Activated CD8-positive, alpha-beta memory T cell treated with anti-CD3 and anti-CD28 coated beads, Interleukin-2, amount 50 U/mL, for 24 hours (primary cell): Measurements from ENCODE around the gene SYNDIG1.

Experiments used
- DNase-seq: peaks from one replicate; pipeline ENCODE4 v3.0.0-alpha.2; 2020; ENCODE audit errors: extremely low read depth

SYNDIG1 gene

DNA sequence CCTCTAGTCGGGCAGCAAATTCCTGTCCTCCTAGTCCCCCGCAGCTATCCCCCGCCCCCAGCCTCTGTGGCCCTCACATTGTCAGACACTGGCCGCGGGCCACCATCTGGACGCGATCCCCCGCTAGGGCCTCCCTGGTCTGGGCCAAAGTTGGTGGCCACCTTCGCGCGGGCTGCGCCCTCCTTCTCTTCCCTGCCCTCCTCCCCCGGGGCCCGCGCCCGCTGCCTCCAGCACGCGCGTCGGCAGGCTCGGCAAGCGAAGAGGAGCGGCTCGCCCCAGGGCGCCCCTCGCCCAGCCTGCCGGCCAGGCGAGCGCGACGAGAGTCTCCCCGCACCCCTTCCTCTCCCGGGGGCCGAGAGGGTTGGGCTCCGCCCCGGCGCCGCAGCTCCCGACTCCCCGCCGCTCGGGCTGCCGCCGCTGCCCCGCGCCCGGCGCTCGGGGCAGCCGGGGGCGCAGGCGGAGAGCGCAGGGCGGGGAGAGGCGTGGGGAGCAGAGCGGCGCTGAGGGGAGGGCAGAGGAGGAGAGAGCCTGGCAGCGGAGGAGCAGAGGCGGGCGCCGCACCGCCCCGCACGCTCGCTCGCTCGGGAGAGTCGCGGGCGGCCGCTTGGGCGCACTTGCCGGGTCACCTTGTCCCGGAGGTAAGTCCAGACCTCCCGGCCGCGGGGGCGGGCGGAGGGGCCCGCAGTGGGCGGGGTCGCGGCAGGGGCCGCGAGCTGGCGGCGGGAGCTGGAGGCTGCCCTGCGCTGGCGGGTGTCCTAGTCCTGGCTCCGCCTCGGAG, at the start of gene SYNDIG1:
Gene SYNDIG1 (plus strand): TSS at position 514 of the 778 bp plus-strand sequence. CDS start 73,469 bp downstream, outside the sequence.
- no peak for DNase-seq

DNA sequence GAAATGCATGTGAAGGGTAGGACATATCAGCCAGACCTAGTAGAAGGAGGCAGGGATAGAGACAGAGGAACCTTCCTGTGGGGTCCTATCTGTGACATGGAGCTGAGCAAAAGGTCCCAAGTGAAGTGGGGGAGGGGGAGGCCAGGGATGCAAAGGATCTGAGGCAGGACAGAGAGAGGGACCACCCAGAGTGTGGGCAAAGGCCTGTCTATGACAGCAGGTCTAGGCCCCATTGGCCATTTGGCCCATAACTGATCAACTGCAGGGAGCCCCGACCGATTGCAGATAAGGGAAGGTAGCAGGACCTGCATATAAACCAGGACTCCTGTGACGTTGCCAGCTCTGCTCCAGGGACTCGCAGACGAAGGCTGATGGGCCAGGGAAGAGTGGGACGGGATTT, 49.6 kb upstream of the SYNDIG1 start:
- no peak for DNase-seq

- DNase-seq, result no peak
These were observed 48.9 kb upstream of the SYNDIG1 start for GRCh38 chr20:24420567-24420966.

DNA sequence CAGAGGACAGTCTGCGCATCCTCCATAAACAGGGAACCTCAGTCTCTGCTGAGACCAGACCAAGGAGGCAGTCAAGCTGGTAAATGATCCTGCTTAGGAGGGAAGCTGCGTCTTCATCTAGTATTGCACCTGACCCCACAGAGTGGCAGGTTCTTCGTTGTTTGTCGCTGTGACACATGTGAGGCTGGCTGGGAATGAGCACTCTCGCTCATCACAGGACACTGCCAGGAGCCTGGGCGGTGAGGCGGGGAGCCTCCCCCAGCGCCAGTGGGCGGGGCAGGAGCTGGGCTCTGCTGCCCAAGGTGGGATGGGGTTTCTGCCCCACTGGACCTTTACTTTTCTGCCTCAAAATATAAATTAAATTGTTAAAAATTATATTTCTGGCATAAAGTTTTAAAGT, 48.4 kb upstream of the SYNDIG1 start:
- DNase-seq, result no peak

DNA sequence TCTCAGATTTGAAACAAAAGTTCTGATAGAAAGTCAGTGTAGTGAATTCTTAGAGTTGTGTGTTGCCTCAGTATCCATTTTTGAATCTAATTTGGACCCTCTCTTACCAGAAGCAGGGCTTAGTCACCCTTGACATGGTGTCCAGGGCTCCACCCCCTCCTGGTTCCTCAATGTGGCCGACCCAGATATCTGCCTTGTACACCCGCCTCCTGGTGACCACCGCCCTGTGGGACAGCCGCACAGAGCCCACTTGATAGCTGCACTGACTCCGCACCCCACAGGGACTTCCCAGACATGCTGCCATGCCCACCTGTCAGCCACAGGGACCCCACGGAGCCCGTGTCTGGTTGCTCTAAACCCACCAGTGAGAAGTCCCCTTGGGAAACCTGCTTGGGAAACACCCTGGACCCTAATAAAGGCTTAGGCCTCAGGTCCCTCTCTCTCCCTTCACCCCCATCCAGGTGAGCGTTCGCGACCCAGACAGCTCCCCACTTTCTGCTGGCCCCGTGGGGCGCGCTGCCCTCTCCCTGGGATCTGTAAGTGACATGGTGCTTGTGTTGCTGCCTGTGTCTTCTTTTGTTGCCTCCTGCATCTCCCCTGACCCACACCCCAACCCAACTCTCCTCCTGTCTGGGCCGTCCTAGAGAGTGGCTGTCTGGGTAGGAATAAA, 47.2 kb upstream of the SYNDIG1 start:
- no peak for DNase-seq

DNA sequence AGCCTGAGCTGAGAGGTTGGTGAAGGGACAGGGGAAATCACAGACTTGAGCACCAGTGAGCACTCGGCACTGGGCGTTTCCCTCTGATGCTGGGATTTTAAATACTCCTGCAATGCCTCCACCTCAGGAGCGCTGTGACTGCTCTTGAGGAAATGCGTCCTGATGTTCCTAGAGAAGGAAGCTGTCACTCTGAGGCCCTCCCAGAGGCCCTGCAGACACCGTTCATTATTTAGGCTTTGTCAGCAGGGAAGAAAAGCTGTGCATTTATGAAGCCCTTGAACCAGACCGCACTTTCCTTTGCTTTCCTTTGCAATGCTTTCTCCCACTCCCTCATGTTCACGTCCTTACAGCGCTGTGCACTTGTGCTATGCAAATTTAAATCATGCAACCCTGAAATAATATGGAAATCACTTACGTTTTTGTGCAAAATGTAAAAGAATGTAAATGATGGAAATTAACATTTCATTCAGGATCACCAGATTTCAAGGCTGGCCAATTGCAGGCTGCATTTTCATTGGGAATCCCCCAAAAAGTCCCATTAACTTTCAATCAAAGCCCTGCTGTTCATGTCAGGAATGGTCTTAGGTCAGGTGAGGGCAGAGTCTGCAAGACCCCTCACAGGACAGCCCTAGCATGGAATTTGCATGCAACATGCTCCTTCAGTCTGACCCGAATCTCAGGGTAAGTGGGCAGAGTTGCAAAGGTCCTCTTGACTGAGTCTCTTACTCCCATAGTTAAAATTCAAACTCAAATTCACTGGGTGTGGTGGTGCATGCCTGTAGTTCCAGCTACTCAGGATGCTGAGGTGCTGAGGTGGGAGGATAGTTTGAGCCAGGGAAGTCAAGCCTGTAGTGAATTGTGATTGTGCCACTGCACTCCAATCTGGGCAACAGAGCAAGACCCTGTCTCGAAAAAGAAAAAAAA, 45.8 kb upstream of the SYNDIG1 start:
- DNase-seq, result no peak

GRCh38 chr20:24425523-24426135, 43.8 kb upstream of the SYNDIG1 start:
- no peak for DNase-seq

- no peak for DNase-seq
These were observed 38.0 kb upstream of the SYNDIG1 start for GRCh38 chr20:24431279-24432045.

DNA sequence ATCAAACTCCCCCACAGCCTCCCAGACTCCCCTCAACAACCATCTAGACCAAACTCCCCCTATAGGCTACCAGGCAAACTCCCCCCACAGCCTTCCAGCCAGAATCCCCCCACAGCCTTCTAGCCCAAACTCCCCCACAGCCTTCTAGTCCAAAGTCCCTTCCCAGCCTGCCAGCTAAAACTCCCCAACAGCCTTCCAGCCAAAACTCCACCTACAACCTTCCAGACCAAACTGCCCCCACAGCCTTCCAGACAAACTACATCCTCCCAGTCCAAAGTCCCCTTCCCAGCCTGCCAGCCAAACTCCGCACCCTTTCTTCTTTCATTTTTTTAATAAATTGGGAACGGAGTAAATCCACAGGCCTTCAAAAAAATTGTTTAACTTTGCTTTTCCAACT, 37.4 kb upstream of the SYNDIG1 start:
- no peak for DNase-seq

DNA sequence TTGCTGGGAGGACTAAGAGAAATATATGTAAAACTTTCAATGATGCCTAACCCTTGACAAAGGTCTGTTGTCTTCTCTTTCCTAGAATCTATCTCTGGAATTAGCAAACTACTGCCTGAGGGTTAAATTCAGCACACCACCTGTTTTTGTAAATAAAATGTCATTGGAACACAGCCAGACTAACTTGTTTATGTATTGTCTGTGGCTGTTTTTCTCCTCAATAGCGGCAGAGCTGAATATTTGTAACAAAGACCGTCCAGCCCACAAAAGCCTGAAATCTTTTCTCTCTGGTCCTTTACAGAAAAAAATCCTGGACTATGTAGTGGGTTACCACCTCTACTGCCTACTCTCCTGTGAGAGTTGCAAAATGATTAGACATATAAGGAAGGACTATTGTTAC, 33.3 kb upstream of the SYNDIG1 start:
- DNase-seq, result no peak

DNA sequence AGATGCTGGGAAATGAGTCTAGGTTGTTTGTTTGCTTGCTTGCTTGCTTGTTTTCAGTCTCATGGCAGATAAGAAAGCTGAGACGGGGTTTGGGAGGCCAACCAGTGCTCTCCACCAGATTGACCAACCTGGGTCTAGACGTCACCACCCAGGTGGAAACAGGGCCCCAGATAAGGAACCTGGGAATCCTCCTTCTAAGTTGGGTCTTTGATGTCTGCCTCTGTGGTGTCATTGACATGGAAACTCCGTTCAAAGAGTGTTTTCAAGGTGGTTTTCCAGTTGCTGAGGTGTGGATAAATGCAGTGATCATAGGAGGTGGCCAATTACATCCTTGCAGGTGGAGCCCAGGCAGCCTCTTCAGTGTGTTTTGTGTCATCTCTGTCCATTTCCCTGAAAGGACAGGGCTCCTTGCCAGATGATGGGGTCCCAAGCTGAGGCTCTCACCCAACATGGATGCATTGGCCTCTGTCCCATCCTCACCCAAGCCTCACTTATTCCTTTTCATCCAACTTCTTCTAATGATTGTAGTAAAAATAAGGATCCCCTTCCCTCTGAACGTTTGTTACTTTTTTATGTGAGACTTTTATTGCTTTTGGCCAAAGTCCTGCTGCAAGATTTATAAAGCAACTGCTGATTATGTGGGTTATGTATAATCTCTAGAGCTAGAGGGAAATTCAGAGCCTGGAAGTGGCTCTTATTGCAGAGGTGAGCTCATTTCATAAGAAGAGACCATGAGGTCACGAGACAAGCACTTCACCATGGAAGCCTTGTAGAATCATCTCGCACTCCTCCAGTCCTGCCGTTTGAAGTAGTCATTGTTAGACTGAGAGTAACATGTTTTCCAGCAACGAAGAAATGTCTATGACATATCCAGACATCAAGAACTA, 32.0 kb upstream of the SYNDIG1 start:
- no peak for DNase-seq

- no peak for DNase-seq
These were observed 31.1 kb upstream of the SYNDIG1 start for GRCh38 chr20:24438331-24438730.

- DNase-seq, result no peak
These were observed 29.6 kb upstream of the SYNDIG1 start for GRCh38 chr20:24439737-24440387.

DNA sequence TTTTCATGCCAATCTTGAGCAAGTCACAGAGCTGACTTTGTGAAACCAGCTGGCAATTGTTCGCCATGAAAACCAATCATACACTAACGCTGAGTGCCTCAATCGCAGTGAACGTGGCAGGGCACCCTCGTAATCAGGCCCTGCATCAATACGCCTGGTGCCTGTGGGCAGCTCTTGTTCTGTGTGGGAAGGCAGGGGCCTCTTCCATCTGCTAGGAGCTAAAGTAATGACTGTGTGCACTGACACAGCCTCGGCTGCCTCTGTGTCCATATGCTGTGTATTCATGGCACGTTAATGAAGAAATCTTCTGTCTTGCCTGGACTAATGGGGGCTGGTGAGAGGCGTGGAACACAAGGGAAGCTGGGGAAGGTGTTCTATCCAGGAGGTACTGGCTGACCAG, 27.8 kb upstream of the SYNDIG1 start:
- DNase-seq, result no peak

GRCh38 chr20:24442909-24443308, 26.5 kb upstream of the SYNDIG1 start:
- DNase-seq, result no peak

DNA sequence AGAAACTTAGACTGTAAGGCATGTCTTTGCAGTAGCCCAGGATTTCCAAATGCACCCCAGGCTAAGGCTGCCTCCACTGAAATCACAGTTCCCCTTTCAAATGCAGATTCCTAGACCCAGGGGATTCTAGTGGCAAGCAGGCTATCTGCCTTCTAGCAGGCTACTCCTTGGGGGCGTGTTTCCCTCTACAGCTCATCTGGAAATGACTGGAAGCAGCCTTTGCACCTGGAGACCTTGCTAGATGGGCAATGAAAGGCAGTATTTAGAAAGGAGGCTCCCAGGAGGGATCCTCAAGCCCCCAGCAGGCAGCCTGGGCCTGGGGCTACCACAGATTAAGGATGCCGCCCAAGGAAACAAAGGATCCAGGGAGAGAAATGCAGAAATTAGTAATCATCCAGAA, 26.0 kb upstream of the SYNDIG1 start:
- DNase-seq, result no peak

GRCh38 chr20:24444526-24445190, 24.8 kb upstream of the SYNDIG1 start:
- DNase-seq, result no peak

DNA sequence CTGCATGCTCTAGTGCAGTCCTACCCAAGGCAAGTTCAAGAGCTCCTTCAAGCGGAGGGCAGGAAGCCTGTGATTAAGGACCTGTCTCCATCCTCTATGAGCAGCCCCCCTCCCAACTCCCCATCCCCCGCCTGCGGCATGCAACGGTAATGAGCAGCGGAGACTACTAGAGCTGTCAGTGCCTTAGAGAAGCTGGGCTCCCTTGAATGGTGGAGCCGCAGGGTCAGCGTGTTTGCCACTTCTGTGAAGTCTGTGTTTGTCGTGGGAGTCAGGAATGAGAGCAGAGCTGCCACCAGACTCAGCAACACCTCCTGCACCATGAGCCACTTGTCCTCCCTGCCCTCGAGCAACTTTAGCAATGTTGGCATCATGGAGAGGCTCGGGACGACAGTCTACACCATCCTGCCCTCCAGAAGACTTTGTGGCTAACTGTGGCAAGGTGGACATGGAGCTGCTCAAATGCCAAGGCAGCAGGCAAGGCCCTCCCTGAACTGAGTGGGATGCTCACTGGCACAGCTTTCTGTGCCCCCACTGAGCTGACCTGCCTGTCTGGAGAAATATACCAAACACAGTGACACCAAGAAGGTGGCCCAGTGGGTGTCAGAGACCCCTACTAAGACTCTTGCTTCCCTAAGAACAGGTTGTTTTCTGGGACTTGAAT, 23.8 kb upstream of the SYNDIG1 start:
- DNase-seq, result no peak

DNA sequence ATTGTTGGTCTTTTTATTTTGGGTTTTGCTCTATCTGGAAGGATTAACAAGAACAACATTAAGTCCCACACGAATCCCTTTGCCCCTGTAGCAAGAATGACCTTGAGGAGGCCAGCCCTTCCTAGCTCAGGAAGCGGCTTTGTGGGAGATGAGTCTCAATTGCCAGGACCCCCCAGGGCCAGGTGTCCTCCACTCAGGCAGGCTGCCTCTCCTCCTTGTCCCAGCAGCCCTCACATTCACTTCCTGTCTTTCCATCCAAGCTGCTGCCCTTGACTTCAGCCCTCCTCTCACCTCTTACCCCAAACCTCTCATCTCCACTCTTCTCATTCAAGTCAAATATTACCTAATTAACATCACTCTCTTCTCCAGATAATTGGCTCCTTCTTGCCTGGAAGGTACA, 22.6 kb upstream of the SYNDIG1 start:
- no peak for DNase-seq
